ENCODE results near the gene GRIK2.

The GRIK2 gene

DNA sequence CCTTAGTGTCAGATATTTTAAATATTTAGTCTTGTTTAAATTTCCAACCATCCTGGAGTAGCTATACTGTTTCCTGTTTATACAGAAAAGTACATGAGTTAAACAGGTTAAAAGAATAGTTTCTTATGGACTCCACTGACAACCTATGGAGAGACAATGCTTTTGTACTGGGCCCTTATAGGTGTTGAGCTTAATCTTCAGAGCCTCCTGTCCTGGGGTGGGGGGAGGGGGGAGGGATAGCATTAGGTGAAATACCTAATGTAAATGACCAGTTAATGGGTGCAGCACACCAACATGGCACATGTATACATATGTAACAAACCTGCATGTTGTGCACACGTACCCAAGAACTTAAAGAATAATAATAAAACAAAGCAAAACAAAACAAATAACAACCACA lies 322.9 kb downstream of the GRIK2 start:
- no peak for DNase-seq (ENCODE audit: low read depth, low spot score)

DNA sequence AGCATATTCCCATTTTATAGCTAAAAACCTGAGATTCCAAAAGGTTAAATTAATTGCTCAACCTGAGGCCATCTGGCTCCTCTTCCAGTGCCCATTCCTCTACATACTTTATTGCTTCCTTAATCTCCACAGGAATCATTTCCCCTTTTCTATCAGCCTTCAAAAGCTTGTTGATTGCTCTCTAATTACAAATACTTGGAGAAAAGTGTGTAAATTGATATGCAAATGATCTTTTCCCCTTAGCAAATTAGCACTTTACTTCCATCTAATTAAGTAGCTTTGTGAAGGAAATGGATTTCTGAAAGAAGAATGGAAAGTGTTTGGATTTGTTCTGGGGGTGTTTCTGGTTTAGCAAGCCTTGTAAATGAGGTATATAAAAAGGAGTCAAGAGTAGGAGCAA lies 323.3 kb downstream of the GRIK2 start:
- DNase-seq (ENCODE audit: low read depth, low spot score), result no peak

DNA sequence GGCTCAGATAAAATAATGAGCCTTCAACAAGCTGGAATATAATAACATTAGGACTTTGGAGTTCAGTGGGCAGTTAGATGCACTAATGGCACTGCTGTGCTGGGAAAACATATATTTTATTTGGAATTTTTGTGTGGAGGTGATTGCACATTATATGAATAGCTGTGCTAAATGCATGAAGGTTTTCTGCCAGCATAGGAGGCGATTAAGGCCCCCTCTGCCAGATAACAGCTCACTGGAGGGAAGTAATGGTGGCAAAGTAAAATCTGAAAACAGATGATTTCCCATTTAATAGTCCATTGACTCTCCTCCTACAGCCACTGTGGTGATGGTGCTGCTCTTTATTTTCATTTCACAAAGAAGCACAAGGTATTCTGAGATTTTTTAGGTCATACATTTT lies 326.0 kb downstream of the GRIK2 start:
- DNase-seq (ENCODE audit: low read depth, low spot score), result no peak

DNA sequence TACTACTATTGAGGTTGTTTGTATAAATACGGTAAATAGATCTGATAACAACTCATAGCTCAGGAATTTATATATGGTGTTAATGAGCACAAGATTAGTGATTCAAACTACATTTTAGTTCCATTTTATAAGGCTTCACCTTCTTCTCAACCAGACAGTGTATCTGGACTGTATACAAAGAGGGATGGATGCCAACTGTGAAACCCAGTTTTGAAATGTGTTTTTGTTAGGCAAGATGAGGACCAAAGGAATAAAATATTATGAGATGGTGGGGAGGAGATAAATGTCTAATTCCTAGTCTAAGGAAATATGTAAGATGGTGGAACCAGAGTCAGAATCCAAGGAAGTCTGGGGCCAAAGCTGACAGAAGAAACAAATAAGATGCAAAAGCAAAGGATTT lies 329.0 kb downstream of the GRIK2 start:
- DNase-seq (ENCODE audit: low read depth, low spot score), result peak; percentile 5

DNA sequence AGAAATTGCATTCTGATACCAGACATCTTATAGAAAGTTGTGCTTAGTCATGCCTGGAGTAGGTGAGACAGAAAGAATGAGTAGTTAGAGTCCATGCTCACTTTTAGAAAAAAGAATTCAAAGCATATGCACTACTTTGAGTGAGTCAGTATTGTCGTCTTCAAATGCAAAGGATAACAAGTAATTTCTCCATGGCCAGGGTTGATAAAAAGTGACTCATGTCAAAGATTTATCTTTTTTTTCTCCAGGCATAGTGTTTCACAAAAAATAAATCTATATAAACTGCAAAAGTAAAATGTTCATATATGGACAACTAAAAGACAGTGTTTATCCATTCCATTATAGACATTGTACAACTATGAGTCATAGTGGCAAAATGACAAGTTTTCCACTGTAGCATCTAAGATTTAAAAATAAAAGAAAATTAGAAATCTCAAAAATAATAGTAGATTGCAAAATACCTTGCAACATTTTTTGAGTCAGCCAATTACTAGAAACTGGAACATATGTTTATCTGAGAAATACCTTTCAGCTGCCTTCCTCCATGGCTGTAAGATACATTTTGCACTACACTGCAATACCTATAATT lies 329.6 kb downstream of the GRIK2 start:
- peak; percentile 53 for DNase-seq (ENCODE audit: low read depth, low spot score)

DNA sequence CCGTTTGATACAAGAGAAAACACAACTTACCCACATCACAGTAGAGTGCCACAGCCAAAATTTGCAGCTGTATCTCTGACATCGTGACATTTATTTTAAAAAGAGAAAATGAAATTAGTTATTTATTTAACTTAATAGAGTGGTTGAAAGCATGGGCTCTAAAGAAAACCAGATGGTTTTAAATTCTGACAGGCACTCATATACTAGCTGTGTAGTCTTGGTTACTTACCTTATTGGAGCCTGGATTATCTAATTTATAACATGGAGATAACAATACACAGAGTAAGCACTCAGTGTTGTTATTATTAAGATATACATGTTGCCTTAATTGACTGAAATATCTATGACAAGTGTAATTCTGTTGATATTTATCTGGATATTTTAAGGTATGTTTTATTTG lies 334.9 kb downstream of the GRIK2 start:
- DNase-seq (ENCODE audit: low read depth, low spot score), result no peak

DNA sequence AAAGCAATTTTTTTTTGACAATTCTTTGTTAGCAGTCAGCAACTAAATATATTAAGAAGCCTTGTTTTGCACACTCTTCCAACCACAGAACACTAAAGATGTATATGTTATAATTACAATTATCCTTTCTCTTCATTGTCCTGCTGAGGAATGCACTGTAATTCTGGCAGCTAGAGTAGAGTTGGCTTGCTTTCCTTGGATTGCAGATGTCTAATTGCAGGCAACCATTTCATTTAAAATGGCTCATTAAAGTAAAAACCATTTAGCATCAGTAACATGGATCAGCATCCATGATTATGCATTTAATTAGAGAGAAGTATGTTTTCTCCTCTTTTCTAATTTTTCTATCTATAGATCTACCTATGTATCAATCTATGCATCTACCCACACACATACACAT lies 335.4 kb downstream of the GRIK2 start:
- no peak for DNase-seq (ENCODE audit: low read depth, low spot score)

DNA sequence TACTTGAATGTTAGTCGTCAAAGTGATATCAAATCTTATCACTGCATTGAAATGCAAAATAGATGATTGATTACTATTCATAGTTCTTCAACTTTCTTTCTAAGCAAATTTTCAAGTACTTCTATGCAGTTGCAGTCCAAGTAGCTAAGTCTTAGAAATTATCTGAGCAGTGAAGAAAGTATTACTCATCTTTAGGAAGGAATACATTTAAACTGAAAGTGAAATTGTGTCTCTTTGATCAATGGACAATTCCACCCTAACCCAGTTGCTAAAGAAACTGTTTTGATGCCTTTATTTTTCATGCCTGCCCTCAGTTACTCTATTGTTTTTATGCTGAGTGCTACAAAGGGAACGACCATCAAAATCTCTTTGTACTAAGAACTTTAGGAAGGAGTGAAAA lies 337.4 kb downstream of the GRIK2 start:
- no peak for DNase-seq (ENCODE audit: low read depth, low spot score)

DNA sequence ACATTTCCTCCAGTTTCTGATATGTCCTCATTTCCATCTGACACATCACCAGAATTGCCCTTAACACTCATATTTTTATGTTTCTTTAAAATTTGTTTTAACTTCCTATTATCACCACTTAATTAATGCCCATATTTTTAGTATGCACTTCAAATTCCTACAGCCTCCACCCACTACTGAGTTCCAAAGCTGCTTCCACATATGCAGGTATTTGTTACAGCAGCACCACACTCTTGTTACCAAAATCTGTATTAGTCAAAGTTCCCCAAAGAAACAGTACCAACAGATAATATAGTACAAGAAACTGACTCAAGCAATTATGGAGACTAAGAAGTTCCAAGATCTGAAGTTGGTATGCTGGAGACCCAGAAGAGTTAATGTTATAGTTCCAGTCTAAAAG lies 340.4 kb downstream of the GRIK2 start:
- DNase-seq (ENCODE audit: low read depth, low spot score), result no peak

DNA sequence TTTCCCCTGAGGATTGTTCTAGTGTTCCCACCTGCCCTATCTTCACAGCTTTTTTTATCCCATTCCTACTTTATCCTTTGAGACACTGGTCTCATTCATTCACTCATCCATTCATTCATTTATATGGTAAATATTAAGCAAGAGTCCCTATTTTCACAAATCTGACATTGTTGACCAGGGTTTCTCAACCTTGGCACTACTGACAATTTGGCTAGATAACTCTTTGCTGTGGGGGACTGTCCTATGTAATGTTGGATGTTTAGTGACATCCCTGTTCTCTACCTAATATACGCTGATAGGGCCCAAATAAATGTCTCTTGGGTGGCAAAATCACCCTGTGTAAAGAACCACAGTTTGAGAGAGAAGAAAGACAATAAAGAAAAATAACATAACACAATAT lies 345.0 kb downstream of the GRIK2 start:
- no peak for DNase-seq (ENCODE audit: low read depth, low spot score)

DNA sequence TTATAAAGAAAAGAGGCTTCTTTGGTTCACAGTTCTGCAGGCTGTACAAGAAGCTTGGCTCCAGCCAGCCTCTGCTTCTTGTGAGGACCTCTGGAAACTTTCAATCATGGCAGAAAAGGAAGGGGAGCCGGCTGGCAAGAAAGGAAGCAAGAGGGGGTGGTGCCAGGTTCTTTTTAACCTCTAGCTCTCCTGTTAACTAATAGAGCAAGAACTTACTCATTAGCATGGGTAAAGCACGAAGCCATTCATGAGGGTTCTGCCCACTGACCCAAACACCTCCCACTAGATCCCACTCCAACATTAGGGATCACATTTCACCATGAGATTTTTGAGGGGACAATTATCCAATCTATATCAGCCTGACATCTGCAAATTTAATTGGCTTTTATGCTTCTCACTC lies 347.1 kb downstream of the GRIK2 start:
- DNase-seq (ENCODE audit: low read depth, low spot score), result no peak

DNA sequence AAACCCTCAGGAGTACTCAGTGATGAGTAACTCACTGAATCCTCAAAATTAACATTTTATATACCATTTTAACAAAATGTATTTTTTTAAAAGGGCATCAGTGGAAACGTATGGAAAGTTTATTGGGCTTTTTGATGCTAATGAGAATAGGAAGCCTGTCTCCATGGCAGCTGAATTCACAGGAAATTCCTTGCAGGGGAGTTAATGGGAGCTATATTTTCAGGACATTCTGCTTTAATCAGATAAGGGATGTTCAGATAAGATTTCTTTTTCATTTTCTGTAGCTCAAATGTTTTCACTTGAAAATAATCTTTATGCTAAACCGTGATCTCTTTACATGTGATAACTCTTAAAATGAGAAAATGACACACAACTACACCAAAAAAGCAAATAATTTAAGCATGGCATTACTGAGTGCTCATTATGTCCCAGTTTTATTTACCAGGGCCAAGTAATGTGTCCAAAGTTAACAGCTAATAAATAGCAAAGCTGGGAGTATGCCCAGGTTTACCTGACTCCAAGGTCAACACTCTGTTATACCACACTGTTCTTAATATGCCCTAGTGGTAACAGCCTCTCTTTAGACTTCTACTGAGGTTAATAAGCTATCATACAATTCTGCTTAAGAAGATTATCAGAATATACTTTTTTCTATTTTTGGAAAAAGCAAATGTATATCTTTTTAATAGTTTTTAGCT lies 348.1 kb downstream of the GRIK2 start:
- DNase-seq (ENCODE audit: low read depth, low spot score), result peak; percentile 26

DNA sequence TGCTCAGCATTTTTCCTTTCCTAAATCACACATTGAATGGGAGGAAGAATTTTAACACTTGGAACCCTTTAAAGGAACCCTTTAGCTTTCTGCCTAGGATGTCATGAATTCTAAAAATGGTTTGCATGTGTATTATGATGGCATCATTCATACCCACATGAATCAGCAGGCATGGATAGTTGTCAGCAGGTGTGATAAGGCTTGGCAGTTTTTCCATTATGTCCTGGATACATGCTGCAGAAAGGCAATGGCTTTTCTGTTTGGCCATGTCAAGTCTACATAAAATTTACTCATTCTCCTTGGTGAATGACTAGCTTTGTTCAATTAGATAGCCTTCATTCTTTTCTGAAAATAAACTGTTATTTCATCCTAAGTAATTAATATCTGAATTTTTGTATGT lies 353.7 kb downstream of the GRIK2 start:
- no peak for DNase-seq (ENCODE audit: low read depth, low spot score)

DNA sequence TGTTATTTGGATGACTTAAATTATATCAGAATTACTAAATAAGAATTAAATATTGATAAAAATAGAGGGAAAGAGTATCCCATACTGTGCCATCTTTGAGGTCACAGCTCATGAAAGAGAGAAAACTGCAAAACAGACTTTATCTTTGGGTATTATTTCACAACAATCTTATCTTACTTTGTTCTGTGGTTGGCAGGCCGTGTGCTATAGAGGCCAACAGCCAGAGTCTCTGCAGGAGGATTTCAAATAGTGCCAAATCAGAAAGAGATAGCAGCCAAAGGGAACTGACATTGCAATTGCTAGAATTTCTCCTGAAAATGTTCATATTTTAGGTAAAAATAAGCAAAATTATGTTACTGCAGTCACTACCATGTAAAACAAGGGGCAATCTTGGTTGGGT lies 354.2 kb downstream of the GRIK2 start:
- DNase-seq (ENCODE audit: low read depth, low spot score), result no peak

DNA sequence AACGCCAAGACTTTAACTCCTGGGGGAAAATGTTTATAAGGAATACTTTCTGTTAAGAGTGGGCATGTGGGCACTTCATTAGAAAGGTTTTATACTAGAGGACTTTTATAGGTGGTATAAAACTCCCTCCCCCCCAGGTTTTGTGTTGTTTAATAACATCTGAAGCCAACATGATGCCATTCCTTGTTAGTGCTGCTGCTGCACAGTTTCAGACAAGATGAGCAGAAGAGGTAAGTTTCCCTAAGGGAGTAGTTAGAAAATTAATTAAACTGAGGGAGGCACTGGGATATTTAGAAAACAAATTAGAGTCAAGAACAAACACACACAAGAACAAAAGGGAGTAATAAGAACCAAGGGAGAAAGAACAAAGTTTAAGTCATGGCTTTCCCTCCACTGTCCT lies 362.4 kb downstream of the GRIK2 start:
- no peak for DNase-seq (ENCODE audit: low read depth, low spot score)

DNA sequence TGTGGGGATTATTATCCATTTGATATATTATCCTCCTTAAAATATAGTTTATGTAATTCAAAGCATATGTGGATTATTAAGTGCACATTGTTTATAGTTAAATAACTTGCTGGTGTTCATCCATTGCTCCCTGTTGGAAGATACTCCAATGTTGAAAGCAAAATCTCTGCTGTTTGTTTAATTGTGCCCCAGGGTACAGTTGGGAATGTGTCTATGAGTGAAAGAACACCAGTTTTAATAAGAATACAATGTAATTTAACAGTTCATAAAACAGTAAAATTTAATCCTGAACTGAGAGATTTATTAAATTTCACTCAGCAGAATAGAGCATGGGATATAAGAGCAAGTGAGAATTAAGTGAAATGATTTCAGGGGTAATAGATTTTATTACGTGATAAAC lies 364.9 kb downstream of the GRIK2 start:
- DNase-seq (ENCODE audit: low read depth, low spot score), result no peak

DNA sequence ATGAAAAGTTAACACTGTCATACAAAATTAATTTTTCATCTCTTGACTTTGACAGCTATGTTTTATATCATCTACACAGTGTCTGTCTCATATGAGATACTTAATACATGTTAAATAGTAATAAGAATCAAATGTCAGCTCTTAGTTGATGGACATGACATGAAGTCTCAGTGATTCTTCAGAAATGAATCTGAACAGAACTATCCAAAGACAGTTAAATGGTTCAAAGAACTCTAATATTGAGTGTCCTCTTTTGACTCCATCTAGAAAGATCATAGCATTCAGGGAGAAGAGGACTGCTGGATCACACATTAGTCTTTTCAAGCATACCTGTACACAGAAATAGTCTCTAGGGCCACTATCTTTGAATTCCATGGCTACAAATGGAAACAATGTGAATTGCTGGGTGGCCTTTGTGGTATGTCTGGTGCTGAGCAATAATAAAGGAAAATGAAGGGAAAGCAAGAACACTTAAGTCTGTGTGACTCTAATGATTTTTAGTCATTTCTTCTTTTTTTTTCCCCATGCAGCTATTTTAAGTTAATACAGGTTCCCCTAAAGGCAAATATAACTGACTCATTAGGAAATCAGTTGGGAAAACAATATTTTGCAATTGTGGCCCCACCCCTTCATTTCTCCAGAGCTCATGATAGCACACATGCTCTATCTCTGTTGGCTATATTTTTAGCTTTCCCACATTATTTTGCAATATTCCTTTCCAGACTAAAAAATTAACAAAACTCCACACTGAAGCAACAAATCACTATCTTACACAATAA lies 367.5 kb downstream of the GRIK2 start:
- no peak for DNase-seq (ENCODE audit: low read depth, low spot score)

DNA sequence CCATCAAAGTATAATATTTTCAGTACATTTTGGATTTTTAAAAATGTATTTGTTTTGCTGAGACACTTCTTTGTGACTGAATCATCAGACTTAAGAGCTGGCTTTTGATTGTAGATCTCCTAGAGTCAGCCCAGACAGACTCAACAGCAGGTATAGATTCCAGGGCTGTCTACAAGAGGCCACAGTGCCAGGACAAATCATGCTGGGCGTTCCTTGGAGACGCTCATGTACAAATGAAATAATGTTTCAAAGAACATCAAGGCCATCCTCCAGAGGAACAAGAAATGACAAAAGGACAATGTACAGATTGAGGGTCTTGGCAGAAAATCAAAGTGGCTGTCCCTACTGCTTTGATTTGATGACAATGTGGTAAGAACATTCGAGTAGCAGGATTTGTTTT lies 369.3 kb downstream of the GRIK2 start:
- DNase-seq (ENCODE audit: low read depth, low spot score), result no peak

DNA sequence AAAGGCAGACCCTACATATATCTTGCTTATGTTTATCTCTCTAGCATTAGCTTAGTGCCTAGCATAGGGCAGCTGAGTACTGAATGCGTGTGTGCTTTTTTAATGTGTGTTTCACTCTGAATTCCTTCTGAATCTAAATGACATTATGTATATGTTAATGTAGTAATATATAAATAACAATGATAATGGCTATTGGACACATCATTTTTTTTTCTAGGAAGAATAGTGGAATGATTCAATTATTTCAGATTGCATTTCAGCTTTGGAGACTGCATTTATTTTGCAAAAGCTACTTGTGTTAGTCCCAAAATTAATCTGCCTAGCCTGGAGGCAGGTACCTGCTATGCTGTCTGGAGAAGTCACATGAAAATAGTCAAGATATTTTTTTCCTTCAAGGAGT lies 371.8 kb downstream of the GRIK2 start:
- no peak for DNase-seq (ENCODE audit: low read depth, low spot score)

DNA sequence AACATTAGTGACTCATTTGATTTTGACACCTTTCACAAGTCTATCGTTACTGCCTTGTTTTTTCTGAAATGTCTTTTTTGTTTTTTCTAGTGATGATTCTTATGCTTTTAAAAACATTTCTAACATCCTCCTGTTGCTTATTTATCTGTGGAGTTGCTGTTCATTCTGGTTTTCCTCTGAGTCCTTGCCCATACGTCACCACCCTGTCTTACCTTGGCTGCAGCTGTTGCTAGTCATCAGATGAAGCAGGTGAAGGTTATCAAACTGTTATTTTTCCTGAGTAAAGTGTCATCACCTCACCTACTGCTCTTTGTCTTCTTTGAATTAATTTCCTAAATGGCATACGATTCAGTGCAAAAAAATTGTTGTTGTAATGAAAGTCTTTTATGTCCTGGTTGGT lies 376.6 kb downstream of the GRIK2 start:
- DNase-seq (ENCODE audit: low read depth, low spot score), result no peak

DNA sequence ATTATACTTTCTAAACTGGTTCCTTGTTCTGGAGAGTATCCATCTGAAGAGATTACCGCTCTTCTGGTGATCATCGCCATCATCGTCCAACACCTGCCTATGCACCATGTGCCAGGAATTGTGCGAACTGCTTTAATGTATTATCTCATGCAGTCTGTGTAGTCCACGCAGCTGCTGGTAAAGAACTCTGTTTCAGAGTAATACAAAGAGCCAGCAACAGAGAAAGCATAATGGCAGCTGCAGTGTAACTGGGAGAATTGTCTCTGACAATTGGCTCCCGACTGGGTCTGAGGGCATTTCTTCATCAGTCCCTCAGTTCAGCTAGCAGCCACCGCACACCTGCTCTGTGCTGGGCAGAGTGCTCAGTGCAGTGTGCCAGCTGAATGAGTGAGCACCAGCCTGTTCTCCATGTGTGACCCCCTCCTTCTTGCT lies 383.4 kb downstream of the GRIK2 start:
- DNase-seq (ENCODE audit: low read depth, low spot score), result no peak

DNA sequence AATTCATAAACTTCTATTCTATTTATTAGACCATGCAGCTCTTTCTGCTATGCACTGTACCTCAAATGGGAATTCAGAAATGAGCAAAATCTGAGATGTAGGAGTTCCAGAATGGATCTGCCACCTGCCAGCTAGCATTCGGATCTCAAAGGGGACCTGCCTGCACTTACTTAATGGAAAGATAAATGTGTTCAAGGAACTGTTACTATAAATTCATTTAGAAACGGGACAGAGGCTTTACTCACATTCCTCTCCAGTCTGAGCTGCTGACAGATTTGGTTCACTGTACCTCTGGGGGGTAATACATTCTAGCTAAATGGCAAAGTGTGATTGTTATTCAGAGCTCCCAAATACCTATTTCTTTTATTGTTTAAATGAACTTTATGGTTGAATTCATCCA lies 384.1 kb downstream of the GRIK2 start:
- peak; percentile 11 for DNase-seq (ENCODE audit: low read depth, low spot score)
